Panc1 (cell line): ENCODE measurements around the gene NXPE2.

Experiments
- REST ChIP-seq, 2 experiments: IDR thresholded peaks; 2 replicates each; pipeline ENCODE4 v1.6.1; 2011 to 2012; ENCODE audit warnings: low read depth in 2 of 2, control low read depth in 1 of 2, low read length in 1 of 2, mild to moderate bottlenecking in 1 of 2, moderate library complexity in 1 of 2; ENCODE audit not compliant: insufficient read depth in 1 of 2
- SIN3A ChIP-seq: IDR thresholded peaks from 2 replicates; pipeline ENCODE4 v1.6.1; 2012; ENCODE audit warnings: low read depth, mild to moderate bottlenecking, low read length, moderate library complexity, borderline replicate concordance; ENCODE audit not compliant: insufficient read depth
- TCF7L2 ChIP-seq: IDR thresholded peaks from 2 replicates; pipeline ENCODE4 v1.6.1; 2011; ENCODE audit warnings: mild to moderate bottlenecking, low read depth, low read length, inconsistent platforms
- TF ChIP-seq, protein P1 (sequence below): fragments of 450-650 bp; IDR thresholded peaks from 2 replicates; pipeline ENCODE4 v1.5.1; 2017; ENCODE audit warnings: mild to moderate bottlenecking

GRCh38 chr11:114684636-114685035, 6.3 kb downstream of the NXPE2 start:
- TF ChIP-seq, protein P1, sequence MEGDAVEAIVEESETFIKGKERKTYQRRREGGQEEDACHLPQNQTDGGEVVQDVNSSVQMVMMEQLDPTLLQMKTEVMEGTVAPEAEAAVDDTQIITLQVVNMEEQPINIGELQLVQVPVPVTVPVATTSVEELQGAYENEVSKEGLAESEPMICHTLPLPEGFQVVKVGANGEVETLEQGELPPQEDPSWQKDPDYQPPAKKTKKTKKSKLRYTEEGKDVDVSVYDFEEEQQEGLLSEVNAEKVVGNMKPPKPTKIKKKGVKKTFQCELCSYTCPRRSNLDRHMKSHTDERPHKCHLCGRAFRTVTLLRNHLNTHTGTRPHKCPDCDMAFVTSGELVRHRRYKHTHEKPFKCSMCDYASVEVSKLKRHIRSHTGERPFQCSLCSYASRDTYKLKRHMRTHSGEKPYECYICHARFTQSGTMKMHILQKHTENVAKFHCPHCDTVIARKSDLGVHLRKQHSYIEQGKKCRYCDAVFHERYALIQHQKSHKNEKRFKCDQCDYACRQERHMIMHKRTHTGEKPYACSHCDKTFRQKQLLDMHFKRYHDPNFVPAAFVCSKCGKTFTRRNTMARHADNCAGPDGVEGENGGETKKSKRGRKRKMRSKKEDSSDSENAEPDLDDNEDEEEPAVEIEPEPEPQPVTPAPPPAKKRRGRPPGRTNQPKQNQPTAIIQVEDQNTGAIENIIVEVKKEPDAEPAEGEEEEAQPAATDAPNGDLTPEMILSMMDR: no peak
- no peak for TF ChIP-seq TCF7L2
- no peak for TF ChIP-seq SIN3A
- no peak for TF ChIP-seq REST (IDR thresholded peaks at IDR 0.05; ENCODE audit: insufficient read depth in 1 of 2, low read depth in 2 of 2, low read length in 1 of 2)
